Neuronal stem cell (in vitro differentiated cells): Measurements from ENCODE around the gene CLEC10A. TPM values are rescaled to one million over a fixed set of nuclear protein-coding genes. Genes with fewer than 3 reads are reported as not detected.
"Not testable (repeated sequence)": the region's sequence is repeated elsewhere in the genome, so short reads cannot be mapped to it uniquely, and the experiment has no call there.

Experiments
- DNase-seq: peaks from one replicate; pipeline ENCODE4 v3.0.0-alpha.2; 2013; ENCODE audit warnings: low spot score
- H2AFZ ChIP-seq: one replicate; pipeline ENCODE4 v1.6.1; 2013; ENCODE audit warnings: mild to moderate bottlenecking, low read length, inconsistent platforms
- H2AK5ac ChIP-seq: 2 replicates; pipeline ENCODE4 v1.6.1; 2013; ENCODE audit warnings: low read depth, mild to moderate bottlenecking, inconsistent platforms, low read length, moderate library complexity, mixed read lengths
- H2BK120ac ChIP-seq: 2 replicates; pipeline ENCODE4 v1.6.1; 2013; ENCODE audit warnings: low read depth, mild to moderate bottlenecking, inconsistent platforms, low read length, moderate library complexity, mixed read lengths
- H2BK12ac ChIP-seq: one replicate; pipeline ENCODE4 v1.6.1; 2013; ENCODE audit warnings: low read length, inconsistent platforms
- H2BK15ac ChIP-seq: 2 replicates; pipeline ENCODE4 v1.6.1; 2013; ENCODE audit warnings: mild to moderate bottlenecking, low read length, inconsistent platforms, mixed read lengths
- H2BK5ac ChIP-seq: one replicate; pipeline ENCODE4 v1.6.1; 2013; ENCODE audit warnings: inconsistent platforms, mild to moderate bottlenecking, low read length, moderate library complexity
- H3K14ac ChIP-seq: one replicate; pipeline ENCODE4 v1.6.1; 2013; ENCODE audit warnings: low read length, inconsistent platforms
- H3K18ac ChIP-seq: 2 replicates; pipeline ENCODE4 v1.6.1; 2013; ENCODE audit warnings: low read length, inconsistent platforms
- H3K23ac ChIP-seq: 2 replicates; pipeline ENCODE4 v1.6.1; 2013; ENCODE audit warnings: low read depth, mild to moderate bottlenecking, mixed read lengths, low read length, inconsistent platforms; ENCODE audit not compliant: poor library complexity
- H3K27ac ChIP-seq: replicated peaks from 3 replicates; pipeline ENCODE4 v1.5.1; 2013; ENCODE audit warnings: low read length, inconsistent platforms
- H3K27me3 ChIP-seq, 3 experiments: 2 replicates each; pipeline ENCODE4 v1.6.1; 2013; ENCODE audit warnings: low read length in 3 of 3, mild to moderate bottlenecking in 2 of 3, inconsistent platforms in 1 of 3, low read depth in 1 of 3, mixed read lengths in 1 of 3, moderate library complexity in 1 of 3; ENCODE audit not compliant: control insufficient read depth in 3 of 3, insufficient read depth in 3 of 3
- H3K36me3 ChIP-seq, 2 donors: replicated peaks in 1 of 2; 2 replicates each; pipeline ENCODE4 v1.6.1; 2013; ENCODE audit warnings: low read length in 2 of 2; ENCODE audit not compliant: control insufficient read depth in 2 of 2, insufficient read depth in 2 of 2
- H3K4ac ChIP-seq: 2 replicates; pipeline ENCODE4 v1.6.1; 2013; ENCODE audit warnings: inconsistent platforms, mild to moderate bottlenecking, low read length, moderate library complexity
- H3K4me1 ChIP-seq, 2 donors: 1 replicate in 1 of 2; 2 replicates in 1 of 2; pipeline ENCODE4 v1.6.1; 2013; ENCODE audit warnings: low read length in 2 of 2, low read depth in 1 of 2; ENCODE audit not compliant: control insufficient read depth in 2 of 2, insufficient read depth in 1 of 2
- H3K4me2 ChIP-seq: one replicate; pipeline ENCODE4 v1.6.1; 2013; ENCODE audit warnings: mild to moderate bottlenecking, low read length, inconsistent platforms; ENCODE audit not compliant: insufficient read depth, poor library complexity, severe bottlenecking
- H3K4me3 ChIP-seq, 2 donors: 2 replicates each; pipeline ENCODE4 v1.5.1; 2013; ENCODE audit warnings: low read length in 2 of 2, mild to moderate bottlenecking in 2 of 2, inconsistent platforms in 1 of 2, moderate library complexity in 1 of 2
- H3K79me1 ChIP-seq: one replicate; pipeline ENCODE4 v1.6.1; 2013; ENCODE audit warnings: low read depth, mild to moderate bottlenecking, inconsistent platforms, low read length, moderate library complexity
- H3K9ac ChIP-seq: one replicate; pipeline ENCODE4 v1.6.1; 2013; ENCODE audit warnings: mild to moderate bottlenecking, low read depth, low read length, inconsistent platforms; ENCODE audit not compliant: poor library complexity
- H3K9me3 ChIP-seq, 2 donors: replicated peaks in 1 of 2; 2 replicates each; pipeline versions ENCODE3 to v1.6.1; 2013; ENCODE audit warnings: low read length in 2 of 2, mild to moderate bottlenecking in 2 of 2, inconsistent platforms in 1 of 2, low read depth in 1 of 2, mixed read lengths in 1 of 2, moderate library complexity in 1 of 2; ENCODE audit not compliant: control insufficient read depth in 2 of 2, insufficient read depth in 1 of 2
- H4K8ac ChIP-seq: one replicate; pipeline ENCODE4 v1.6.1; 2013; ENCODE audit warnings: low read depth, mild to moderate bottlenecking, inconsistent platforms, low read length, moderate library complexity
- H4K91ac ChIP-seq: one replicate; pipeline ENCODE4 v1.6.1; 2013; ENCODE audit warnings: low read length, low read depth, mild to moderate bottlenecking, inconsistent platforms; ENCODE audit not compliant: poor library complexity
- WGBS, 2 donors: extraction: QIAGEN DNeasy Blood & Tissue Kit; methylation state at CpG; one replicate each; pipeline ENCODE4 v1.1.7; 2013; ENCODE audit warnings: missing lambda C conversion rate in 2 of 2, mixed read lengths in 1 of 2; ENCODE audit not compliant: insufficient read length in 2 of 2, insufficient replicate concordance in 1 of 2; ENCODE audit errors: extremely low coverage in 2 of 2; 5-methylcytosine and 5-hydroxymethylcytosine counted together
- polyA plus RNA-seq, 2 experiments: library from polyadenylated mRNA; stranded (reverse); fragments of 200-250 nt; gene quantifications; one replicate each; pipeline ENCODE4 v1.2.3, GENCODE V29; 2013

CLEC10A gene
- not detected for polyA plus RNA-seq (2013, experiment 1 of 2)
- not detected for polyA plus RNA-seq (2013, experiment 2 of 2)

GRCh38 chr17:7079581-7080455, at the start of gene CLEC10A:
CLEC10A (minus strand) TSS chr17:7080251; CDS start chr17:7078812, 1,439 bp downstream.
- no peaks in the 10 kb centered on the region for H3K36me3 ChIP-seq
- H2BK15ac ChIP-seq: no peak within 1 kb of the TSS
- no peak for DNase-seq
- no peak within 1 kb of the TSS for H3K4me3 ChIP-seq
- H3K23ac ChIP-seq: no peak within 1 kb of the TSS
- no peak within 1 kb of the TSS for H3K4me2 ChIP-seq
- H2BK5ac ChIP-seq: no peak within 1 kb of the TSS
- H3K27me3 ChIP-seq: peaks cover 0 to 13% (median 0%) of the 10 kb centered on the region in 3 experiments
- H4K8ac ChIP-seq: no peak within 1 kb of the TSS
- no peaks in the 10 kb centered on the region for H3K4me1 ChIP-seq
- no peak within 1 kb of the TSS for H3K9ac ChIP-seq
- H2BK12ac ChIP-seq: no peak within 1 kb of the TSS
- H3K79me1 ChIP-seq: no peaks in the 10 kb centered on the region
- WGBS, 2 donors: no CpG with 5 or more reads among the region's 15 CpGs
- H4K91ac ChIP-seq: no peak within 1 kb of the TSS
- no peak within 1 kb of the TSS for H3K14ac ChIP-seq
- no peak within 1 kb of the TSS for H2AK5ac ChIP-seq
- no peaks in the 10 kb centered on the region for H3K9me3 ChIP-seq
- no peak within 1 kb of the TSS for H3K27ac ChIP-seq
- no peak within 1 kb of the TSS for H2AFZ ChIP-seq
- H3K18ac ChIP-seq: no peak within 1 kb of the TSS
- no peak within 1 kb of the TSS for H3K4ac ChIP-seq
- H2BK120ac ChIP-seq: no peak within 1 kb of the TSS

GRCh38 chr17:7129311-7129710, 49.3 kb upstream of the CLEC10A start:
- peaks cover 7 to 14% of the 10 kb centered on the region in 2 donors for H3K4me1 ChIP-seq
- H3K79me1 ChIP-seq: no peaks in the 10 kb centered on the region
- no peak overlapping the region for H4K8ac ChIP-seq
- no peak overlapping the region for H3K4me2 ChIP-seq
- H3K4me3 ChIP-seq: no peak overlapping the region
- H3K14ac ChIP-seq: no peak overlapping the region
- no peaks in the 10 kb centered on the region for H3K27me3 ChIP-seq
- no peaks in the 10 kb centered on the region for H3K9me3 ChIP-seq
- no peak overlapping the region for H2BK15ac ChIP-seq
- no peak overlapping the region for H3K27ac ChIP-seq
- no peak overlapping the region for H2AFZ ChIP-seq
- no peak overlapping the region for H2BK12ac ChIP-seq
- no CpG with 5 or more reads among the region's 8 CpGs for WGBS, 2 donors
- H2AK5ac ChIP-seq: peak overlapping the region; percentile 8
- H3K18ac ChIP-seq: peak overlapping the region; percentile 71
- no peak for DNase-seq
- no peak overlapping the region for H2BK120ac ChIP-seq
- H4K91ac ChIP-seq: no peak overlapping the region
- H3K23ac ChIP-seq: no peak overlapping the region
- H3K36me3 ChIP-seq: no peaks in the 10 kb centered on the region
- H3K4ac ChIP-seq: no peak overlapping the region
- no peak overlapping the region for H2BK5ac ChIP-seq
- peak overlapping the region; percentile 60 for H3K9ac ChIP-seq

- Histone ChIP-seq H3K14ac (no peak overlapping the region), H3K36me3 (no peaks in the 10 kb centered on the region), H2BK5ac (no peak overlapping the region), H3K4me2 (no peak overlapping the region), H3K27me3 (no peaks in the 10 kb centered on the region), H3K9me3 (no peaks in the 10 kb centered on the region), H3K23ac (no peak overlapping the region), H3K4me3 (no peak overlapping the region), H2AFZ (no peak overlapping the region), H3K27ac (no peak overlapping the region), H3K18ac (peak overlapping the region; percentile 64), H2BK120ac (no peak overlapping the region), H3K9ac (no peak overlapping the region), H3K79me1 (no peaks in the 10 kb centered on the region), H3K4ac (no peak overlapping the region), H4K8ac (no peak overlapping the region), H2AK5ac (no peak overlapping the region), H2BK15ac (no peak overlapping the region), H2BK12ac (no peak overlapping the region), H3K4me1 (peaks cover 7 to 14% of the 10 kb centered on the region in 2 donors), H4K91ac (no peak overlapping the region)
- no CpG with 5 or more reads among the region's 5 CpGs for WGBS, 2 donors
- no peak for DNase-seq
These were observed 48.1 kb upstream of the CLEC10A start for GRCh38 chr17:7128160-7128559.

GRCh38 chr17:7127501-7127900, 47.5 kb upstream of the CLEC10A start:
- not testable (repeated sequence) for H2BK5ac ChIP-seq, H3K79me1 ChIP-seq, DNase-seq, H3K4ac ChIP-seq, H4K8ac ChIP-seq, H3K27ac ChIP-seq, H2AK5ac ChIP-seq, H3K36me3 ChIP-seq, H3K18ac ChIP-seq, H3K4me2 ChIP-seq, H2BK12ac ChIP-seq, H3K9ac ChIP-seq, H3K14ac ChIP-seq, H2BK15ac ChIP-seq, H4K91ac ChIP-seq, H3K23ac ChIP-seq, H3K9me3 ChIP-seq, H2BK120ac ChIP-seq, H2AFZ ChIP-seq, H3K4me3 ChIP-seq, H3K27me3 ChIP-seq
- H3K4me1 ChIP-seq: peaks cover 7 to 10% of the 10 kb centered on the region in 2 donors
- no CpG with 5 or more reads among the region's 5 CpGs for WGBS, 2 donors
